Uterus (tissue), 4 donors: ENCODE results near the gene FAM20B. TPM values are rescaled to one million over a fixed set of nuclear protein-coding genes. Genes with fewer than 3 reads are reported as not detected.
"Not testable (repeated sequence)": the region's sequence is repeated elsewhere in the genome, so short reads cannot be mapped to it uniquely, and the experiment has no call there.

Experiments used
- DNase-seq, 2 donors: peaks; one replicate each; pipeline ENCODE4 v3.0.0-alpha.2; 2019 to 2020
- H3K27ac ChIP-seq, 2 donors: fragments of 200-600 bp; sonication (generic); 1 replicate in 1 of 2; 2 replicates in 1 of 2; pipeline ENCODE4 v1.5.1; 2016 to 2018
- H3K27me3 ChIP-seq, 2 donors: fragments of 200-600 bp; sonication (generic); one replicate each; pipeline ENCODE4 v1.5.1; 2018 to 2019; ENCODE audit warnings: control low read depth in 1 of 2
- H3K36me3 ChIP-seq, 2 donors: fragments of 200-600 bp; sonication (generic); one replicate each; pipeline ENCODE4 v1.5.1; 2019; ENCODE audit warnings: control low read depth in 1 of 2
- H3K4me1 ChIP-seq, 2 donors: fragments of 200-600 bp; sonication (generic); one replicate each; pipeline ENCODE4 v1.5.1; 2018 to 2019; ENCODE audit warnings: control low read depth in 1 of 2
- H3K4me3 ChIP-seq, 2 donors: fragments of 200-600 bp; sonication (generic); 1 replicate in 1 of 2; 2 replicates in 1 of 2; pipeline ENCODE4 v1.5.1; 2018 to 2019; ENCODE audit warnings: mild to moderate bottlenecking in 1 of 2
- H3K9me3 ChIP-seq, 2 donors: fragments of 200-600 bp; sonication (generic); one replicate each; pipeline ENCODE4 v1.5.1; 2019; ENCODE audit warnings: control low read depth in 1 of 2
- POLR2A ChIP-seq, 2 donors: fragments of 450-650 bp; IDR thresholded peaks; one replicate each; pipeline ENCODE4 v1.6.1; 2016; ENCODE audit warnings: antibody characterized with exemption in 2 of 2, mild to moderate bottlenecking in 1 of 2, moderate library complexity in 1 of 2
- intact Hi-C: fragments of 100-400 bp; cut with DNase I; formaldehyde crosslinking; loops from one replicate; pipeline ENCODE4 v1.15.1; 2023; ENCODE audit warnings: low total_unique reads
- total RNA-seq, 4 donors: library from RNA; depleted of rRNA in 3 of 4; stranded (reverse); fragments of >200 nt in 3 of 4; gene quantifications; one replicate each; pipeline versions ENCODE4 v1.1.0 to v1.2.4, GENCODE V29; 2014 to 2023
- TF ChIP-seq, protein P1 (sequence below), 4 experiments: fragments of 200-600 bp in 2 of 4; fragments of 450-650 bp in 2 of 4; sonication (generic) in 2 of 4; IDR thresholded peaks; one replicate each; pipeline ENCODE4 v1.5.1; 2016 to 2019; ENCODE audit warnings: antibody characterized with exemption in 4 of 4, mild to moderate bottlenecking in 2 of 4, moderate library complexity in 1 of 4
- donor health status: DM: yes; HTN: yes; CAD: no.

Gene FAM20B, protein sequence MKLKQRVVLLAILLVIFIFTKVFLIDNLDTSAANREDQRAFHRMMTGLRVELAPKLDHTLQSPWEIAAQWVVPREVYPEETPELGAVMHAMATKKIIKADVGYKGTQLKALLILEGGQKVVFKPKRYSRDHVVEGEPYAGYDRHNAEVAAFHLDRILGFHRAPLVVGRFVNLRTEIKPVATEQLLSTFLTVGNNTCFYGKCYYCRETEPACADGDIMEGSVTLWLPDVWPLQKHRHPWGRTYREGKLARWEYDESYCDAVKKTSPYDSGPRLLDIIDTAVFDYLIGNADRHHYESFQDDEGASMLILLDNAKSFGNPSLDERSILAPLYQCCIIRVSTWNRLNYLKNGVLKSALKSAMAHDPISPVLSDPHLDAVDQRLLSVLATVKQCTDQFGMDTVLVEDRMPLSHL
- total RNA-seq, result 10 to 100 TPM; 12.8 to 70.1 (median 36.7) TPM

DNA sequence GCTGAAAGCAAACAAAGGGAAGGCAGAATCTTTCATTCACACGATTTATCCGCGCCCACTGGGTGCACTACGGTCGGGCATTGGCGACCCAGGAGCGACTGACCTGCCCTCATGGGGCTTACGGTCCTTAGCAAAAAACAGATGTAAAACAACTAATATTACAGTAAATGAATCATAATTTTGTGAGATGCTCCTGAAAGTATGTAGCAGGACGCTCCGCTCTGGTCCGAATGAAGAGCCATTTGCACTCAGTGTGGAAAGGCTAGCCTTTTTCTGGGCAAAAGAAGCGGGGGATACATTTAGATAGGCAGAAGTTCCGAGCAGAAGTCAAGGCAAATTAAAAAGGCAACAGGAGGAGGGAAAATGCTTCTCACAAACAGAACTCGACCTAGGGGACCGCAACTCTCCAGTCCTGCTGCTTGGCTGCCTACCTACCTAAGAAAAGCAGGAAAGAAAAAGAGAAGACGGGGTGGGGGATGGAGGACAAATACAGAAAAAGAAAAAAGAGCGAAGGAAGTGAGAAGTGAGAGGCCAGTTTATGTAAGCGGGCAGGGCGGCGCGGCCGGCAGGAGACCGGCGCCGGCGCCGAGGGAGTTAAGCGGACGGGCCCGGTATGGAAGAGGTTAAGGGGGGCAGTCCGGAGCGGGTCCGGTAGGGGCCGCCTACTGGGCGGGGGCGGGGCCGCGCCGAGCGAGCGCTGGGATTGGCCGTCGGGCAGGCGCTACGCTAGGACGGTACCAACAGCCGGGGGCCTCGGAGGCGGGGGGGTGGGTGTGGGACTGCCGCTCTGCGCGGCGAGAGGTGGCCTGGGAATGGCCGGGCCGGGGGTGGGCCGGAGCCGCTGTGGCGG, at the start of gene FAM20B:
FAM20B (plus strand) TSS at position 770 of the 850 bp plus-strand sequence. CDS start 17,954 bp downstream, outside the sequence.
- Histone ChIP-seq H3K27me3 (no peaks in the 10 kb centered on the region), H3K4me1 (peaks cover 0 to 12% of the 10 kb centered on the region in 2 donors), H3K27ac (peak within 1 kb of the TSS; percentile 82 to 92), H3K9me3 (no peaks in the 10 kb centered on the region), H3K36me3 (no peaks in the 10 kb centered on the region), H3K4me3 (peak within 1 kb of the TSS; percentile 65 to 89)
- no peak for TF ChIP-seq POLR2A (IDR thresholded peaks at IDR 0.05)
- TF ChIP-seq, protein P1, sequence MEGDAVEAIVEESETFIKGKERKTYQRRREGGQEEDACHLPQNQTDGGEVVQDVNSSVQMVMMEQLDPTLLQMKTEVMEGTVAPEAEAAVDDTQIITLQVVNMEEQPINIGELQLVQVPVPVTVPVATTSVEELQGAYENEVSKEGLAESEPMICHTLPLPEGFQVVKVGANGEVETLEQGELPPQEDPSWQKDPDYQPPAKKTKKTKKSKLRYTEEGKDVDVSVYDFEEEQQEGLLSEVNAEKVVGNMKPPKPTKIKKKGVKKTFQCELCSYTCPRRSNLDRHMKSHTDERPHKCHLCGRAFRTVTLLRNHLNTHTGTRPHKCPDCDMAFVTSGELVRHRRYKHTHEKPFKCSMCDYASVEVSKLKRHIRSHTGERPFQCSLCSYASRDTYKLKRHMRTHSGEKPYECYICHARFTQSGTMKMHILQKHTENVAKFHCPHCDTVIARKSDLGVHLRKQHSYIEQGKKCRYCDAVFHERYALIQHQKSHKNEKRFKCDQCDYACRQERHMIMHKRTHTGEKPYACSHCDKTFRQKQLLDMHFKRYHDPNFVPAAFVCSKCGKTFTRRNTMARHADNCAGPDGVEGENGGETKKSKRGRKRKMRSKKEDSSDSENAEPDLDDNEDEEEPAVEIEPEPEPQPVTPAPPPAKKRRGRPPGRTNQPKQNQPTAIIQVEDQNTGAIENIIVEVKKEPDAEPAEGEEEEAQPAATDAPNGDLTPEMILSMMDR (IDR thresholded peaks at IDR 0.05), result peak in 2 of 4 experiments; percentile 4 to 7
- intact Hi-C loops, result no loop called here
- peak; percentile 94 for DNase-seq

DNA sequence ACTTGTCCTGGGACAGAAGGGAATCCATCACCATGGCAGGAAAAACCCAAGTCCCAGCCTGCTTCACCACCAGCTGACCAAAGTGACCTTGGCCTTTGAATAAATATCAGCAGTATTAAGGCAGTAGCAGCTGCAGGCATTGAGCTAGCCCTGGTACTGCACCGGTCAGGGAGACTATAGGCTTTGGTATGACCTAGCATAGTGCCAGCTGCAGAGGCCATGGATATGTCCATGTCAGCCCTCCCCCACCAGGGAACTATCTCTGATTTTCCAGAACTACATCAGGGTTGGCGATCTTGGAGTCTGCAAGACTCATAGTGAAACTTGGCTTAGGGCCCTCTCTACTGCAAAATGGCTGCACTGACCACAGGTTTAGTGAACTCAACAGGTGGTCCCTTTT, 49.2 kb upstream of the FAM20B start:
- TF ChIP-seq, protein P1 (IDR thresholded peaks at IDR 0.05), result no peak
- TF ChIP-seq POLR2A (IDR thresholded peaks at IDR 0.05), result no peak
- DNase-seq, result no peak
- Histone ChIP-seq H3K27ac (no peak overlapping the region), H3K4me1 (no peaks in the 10 kb centered on the region), H3K36me3 (no peaks in the 10 kb centered on the region), H3K27me3 (no peaks in the 10 kb centered on the region), H3K4me3 (no peak overlapping the region), H3K9me3 (peaks cover 0 to 5% of the 10 kb centered on the region in 2 donors)
- intact Hi-C loops, result no loop called here

DNA sequence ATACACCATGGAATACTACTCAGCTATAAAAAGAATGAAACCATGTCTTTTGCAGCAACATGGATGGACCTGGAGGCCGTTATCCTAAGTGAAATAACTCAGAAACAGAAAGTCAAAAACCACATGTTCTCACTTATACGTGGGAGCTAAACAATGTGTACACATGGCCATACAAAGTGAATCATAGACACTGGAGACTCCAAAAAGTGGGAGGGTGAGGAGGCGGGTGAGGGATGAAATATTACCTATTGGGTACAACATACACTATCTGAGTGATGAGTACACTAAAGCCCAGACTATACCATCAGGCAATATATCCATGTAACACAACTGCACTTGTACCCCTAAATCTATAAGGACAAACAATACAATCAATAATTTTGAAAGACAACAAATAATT, 39.5 kb upstream of the FAM20B start:
- no peaks in the 10 kb centered on the region for H3K36me3 ChIP-seq
- H3K4me3 ChIP-seq, result no peak overlapping the region
- H3K9me3 ChIP-seq, result no peaks in the 10 kb centered on the region
- H3K27me3 ChIP-seq, result no peaks in the 10 kb centered on the region
- TF ChIP-seq POLR2A (IDR thresholded peaks at IDR 0.05), result no peak
- TF ChIP-seq, protein P1 (IDR thresholded peaks at IDR 0.05), result no peak
- H3K4me1 ChIP-seq, result no peaks in the 10 kb centered on the region
- H3K27ac ChIP-seq, result no peak overlapping the region
- DNase-seq, result no peak
- intact Hi-C loops, result no loop called here

DNA sequence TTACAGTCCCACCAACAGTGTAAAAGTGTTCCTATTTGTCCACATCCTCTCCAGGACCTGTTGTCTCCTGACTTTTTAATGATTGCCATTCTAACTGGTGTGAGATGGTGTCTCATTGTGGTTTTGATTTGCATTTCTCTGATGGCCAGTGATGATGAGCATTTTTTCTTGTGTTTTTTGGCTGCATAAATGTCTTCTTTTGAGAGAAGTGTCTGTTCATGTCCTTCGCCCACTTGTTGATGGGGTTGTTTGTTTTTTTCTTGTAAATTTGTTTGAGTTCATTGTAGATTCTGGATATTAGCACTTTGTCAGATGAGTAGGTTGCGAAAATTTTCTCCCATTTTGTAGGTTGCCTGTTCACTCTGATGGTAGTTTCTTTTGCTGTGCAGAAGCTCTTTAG, 37.5 kb upstream of the FAM20B start:
- H3K27ac ChIP-seq, H3K4me1 ChIP-seq, DNase-seq, H3K4me3 ChIP-seq, H3K9me3 ChIP-seq, H3K36me3 ChIP-seq, intact Hi-C loops, H3K27me3 ChIP-seq: not testable (repeated sequence)

DNA sequence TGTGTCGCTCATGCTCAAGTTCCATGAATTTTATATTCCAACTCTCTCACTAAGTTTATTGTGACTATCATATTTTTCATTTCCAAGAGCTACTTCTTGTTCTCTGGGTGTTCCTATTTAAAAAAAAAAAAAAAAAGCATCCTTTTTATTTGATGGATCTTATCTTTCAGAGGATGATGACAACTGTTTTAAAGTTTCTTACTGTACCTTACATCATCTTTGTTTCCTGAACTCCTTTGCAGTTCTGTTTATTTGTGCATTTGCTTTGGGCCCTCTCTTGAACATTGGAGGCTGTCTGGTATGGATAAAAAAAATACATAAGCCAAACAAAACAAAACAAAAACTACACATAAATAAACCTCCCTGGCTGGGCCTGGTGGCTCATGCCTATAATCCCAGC, 32.1 kb upstream of the FAM20B start:
- Histone ChIP-seq H3K4me3 (no peak overlapping the region), H3K4me1 (no peaks in the 10 kb centered on the region), H3K27me3 (no peaks in the 10 kb centered on the region), H3K9me3 (no peaks in the 10 kb centered on the region), H3K27ac (no peak overlapping the region), H3K36me3 (no peaks in the 10 kb centered on the region)
- intact Hi-C loops, result no loop called here
- TF ChIP-seq, protein P1 (IDR thresholded peaks at IDR 0.05), result no peak
- no peak for TF ChIP-seq POLR2A (IDR thresholded peaks at IDR 0.05)
- DNase-seq, result no peak
